HCT116 (cell line): ENCODE measurements around the gene VCX2.

Experiments used
- CEBPB ChIP-seq: IDR thresholded peaks from 2 replicates; pipeline ENCODE4 v1.6.1; 2012; ENCODE audit warnings: low read depth
- FOSL1 ChIP-seq: IDR thresholded peaks from 2 replicates; pipeline ENCODE4 v1.6.1; 2012; ENCODE audit warnings: low read depth
- SRF ChIP-seq: IDR thresholded peaks from 2 replicates; pipeline ENCODE4 v1.6.1; 2012; ENCODE audit warnings: low read depth
- ZBTB33 ChIP-seq: IDR thresholded peaks from 2 replicates; pipeline ENCODE4 v1.6.1; 2011; ENCODE audit warnings: mild to moderate bottlenecking, low read length, moderate library complexity; ENCODE audit not compliant: insufficient replicate concordance; ENCODE audit errors: extremely low read depth

- TF ChIP-seq SRF: no peak
- no peak for TF ChIP-seq ZBTB33
- no peak for TF ChIP-seq CEBPB
- no peak for TF ChIP-seq FOSL1
These were observed 26.1 kb downstream of the VCX2 start for GRCh38 chrX:8144925-8145324.
